Measurements from ENCODE around the gene SERPINF2.
A peak's percentile ranks its signal among the peaks of the same experiment; 100 is the strongest.
"Not testable (repeated sequence)": the region's sequence is repeated elsewhere in the genome, so short reads cannot be mapped to it uniquely, and the experiment has no call there.

The SERPINF2 gene

DNA sequence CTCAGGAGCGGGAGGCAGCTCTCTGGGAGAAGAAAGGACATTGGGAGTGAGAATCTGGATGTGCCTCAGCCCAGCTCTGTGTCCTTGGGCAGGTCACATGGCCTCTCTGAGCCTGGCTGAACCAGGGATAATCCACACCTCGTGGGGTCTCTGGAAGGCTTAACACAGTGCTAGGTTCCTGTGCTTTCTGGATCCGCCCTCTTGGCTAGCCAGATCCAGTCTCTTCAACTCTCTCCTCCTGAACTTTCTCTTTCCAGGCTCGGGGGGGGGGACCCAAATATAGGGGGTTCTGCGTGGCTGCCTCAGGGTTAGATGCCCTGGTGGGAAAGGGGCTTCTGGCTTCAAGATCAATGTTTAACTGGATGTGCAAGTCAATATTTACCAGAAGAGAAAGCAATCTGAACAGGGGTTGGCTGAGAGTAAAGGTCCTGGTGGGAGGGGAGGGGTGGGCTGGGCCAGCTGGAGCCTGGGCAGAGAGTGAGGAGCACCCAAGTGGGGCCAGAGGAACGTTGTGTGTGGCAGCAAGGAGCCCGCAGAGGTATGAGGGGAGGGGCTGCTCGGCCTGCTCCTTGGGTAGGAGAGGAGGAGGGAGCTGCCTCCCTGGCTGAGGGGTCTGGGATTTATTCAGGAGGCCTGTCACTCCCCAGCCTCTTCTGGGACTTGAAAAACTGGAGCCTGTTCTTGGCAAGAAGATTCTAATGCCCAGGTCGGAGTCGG is at the start of gene SERPINF2:
SERPINF2 (plus strand) TSS at position 501 of the 717 bp plus-strand sequence. CDS start 2,125 bp downstream, outside the sequence.
- no peak for DNase-seq (ENCODE audit: low spot score)

DNA sequence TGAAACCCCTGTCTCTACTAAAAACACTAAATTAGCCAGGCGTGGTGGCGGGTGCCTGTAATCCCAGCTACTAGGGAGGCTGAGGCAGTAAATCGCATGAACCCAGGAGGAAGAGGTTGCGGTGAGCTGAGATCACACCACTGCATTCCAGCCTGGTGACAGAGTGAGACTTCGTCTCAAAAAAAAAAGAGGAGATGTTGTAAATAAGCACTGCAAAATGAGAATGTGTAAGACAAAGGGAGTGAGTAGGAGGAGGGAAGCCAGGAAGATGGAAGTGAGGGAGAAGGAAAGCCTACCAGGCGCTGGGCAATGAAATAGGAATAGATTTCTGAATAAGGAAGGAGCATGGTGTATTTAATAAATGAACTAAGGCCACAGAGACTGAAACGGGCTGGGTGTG is 49.3 kb upstream of the SERPINF2 start:
- DNase-seq (ENCODE audit: low spot score), result no peak

DNA sequence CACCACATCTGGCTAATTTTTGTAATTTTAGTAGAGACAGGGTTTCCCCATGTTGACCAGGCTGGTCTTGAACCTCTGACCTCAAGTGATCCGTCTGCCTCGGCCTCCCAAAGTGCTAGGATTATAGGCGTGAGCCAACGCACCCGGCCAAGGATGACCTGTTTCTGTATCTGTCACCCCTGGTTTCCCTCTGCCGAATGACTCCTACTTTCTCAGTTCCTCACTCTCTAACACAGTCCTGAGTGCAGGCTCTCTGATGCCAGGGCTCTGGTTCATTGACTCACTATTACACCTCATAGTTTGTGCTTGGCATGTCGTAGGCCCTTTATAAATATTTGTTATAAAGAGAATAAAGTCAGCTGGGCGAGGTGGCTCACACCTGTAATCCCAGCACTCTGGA is 47.3 kb upstream of the SERPINF2 start:
- no peak for DNase-seq (ENCODE audit: low spot score)

DNA sequence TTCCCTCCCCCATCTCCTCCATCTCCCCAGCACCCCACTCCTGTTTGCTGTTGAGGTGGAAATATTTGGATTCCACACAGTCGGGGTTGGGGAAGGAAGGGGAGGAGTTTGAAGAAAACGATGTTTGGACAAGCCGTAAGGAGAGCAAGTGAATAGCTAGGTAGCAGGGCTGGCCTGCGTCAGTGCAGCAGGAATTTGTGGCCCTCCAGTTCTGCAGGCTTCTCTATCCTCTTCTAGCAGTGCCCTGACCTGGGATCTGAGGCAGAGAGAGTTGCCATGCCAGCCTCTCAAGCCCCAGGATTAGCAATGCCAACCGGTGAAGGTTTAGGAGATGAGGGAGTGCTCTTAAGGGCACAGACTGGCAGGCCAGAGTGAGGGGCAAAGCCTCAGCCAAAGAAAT is 45.0 kb upstream of the SERPINF2 start:
- no peak for DNase-seq (ENCODE audit: low spot score)

DNA sequence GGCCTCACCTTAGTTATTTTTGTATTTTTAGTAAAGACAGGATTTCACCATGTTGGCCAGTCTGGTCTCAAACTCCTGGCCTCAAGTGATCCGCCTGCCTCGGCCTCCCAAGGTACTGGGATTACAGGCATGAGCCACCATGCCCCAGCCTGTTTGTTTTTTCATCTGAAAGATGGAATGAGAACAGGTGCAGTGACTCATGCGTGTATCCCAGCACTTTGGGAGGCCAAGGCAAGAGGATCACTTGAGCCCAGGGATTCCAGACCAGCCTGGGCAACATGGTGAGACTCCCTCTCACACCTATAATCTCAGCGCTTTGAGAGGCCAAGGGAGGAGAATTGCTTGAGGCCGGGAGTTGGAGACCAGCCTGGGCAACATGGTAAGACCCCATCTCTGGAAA is 42.8 kb upstream of the SERPINF2 start:
- DNase-seq (ENCODE audit: low spot score), result not testable (repeated sequence)

DNA sequence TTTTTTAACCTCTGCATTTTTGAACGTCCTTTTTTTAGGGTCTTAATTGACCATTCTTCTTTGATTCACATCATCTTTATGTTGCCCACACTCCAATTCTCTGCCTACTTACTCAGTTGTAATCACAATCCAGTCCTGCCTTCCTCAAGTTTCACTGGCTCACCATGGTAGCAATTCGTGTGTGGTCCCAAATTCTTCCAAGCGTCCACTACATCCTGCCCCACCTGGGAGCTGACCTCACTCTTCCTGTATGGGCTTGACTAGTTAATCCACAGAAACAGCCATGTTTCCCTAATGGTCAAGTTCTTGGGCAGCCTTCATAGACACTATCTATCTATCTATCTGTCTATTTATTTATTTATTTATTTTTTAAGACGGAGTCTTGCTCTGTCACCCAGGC is 39.6 kb upstream of the SERPINF2 start:
- DNase-seq (ENCODE audit: low spot score), result no peak

DNA sequence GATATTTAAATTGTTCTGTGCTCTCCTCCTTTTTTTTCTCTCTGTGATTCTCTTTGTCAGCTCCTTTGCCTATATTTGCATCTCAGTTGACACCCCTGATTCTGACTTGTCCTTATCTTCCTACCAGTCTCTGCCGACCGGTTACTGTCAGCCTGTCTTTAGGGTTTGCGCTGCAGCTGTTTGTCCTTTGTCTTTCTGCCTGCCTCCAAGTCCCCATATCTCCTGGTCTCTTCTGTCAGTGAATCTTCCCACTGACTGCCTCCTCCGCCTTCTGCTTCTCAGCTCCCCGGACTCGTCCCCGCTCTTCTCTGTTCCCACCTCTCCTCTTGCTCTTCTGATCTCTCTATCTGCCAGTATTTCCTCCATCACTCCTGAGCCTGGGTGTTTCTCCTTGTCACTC is 37.7 kb upstream of the SERPINF2 start:
- no peak for DNase-seq (ENCODE audit: low spot score)

- DNase-seq (ENCODE audit: low spot score), result no peak
These were observed 35.6 kb upstream of the SERPINF2 start for GRCh38 chr17:1707107-1707506.

- DNase-seq (ENCODE audit: low spot score), result not testable (repeated sequence)
These were observed 33.8 kb upstream of the SERPINF2 start for GRCh38 chr17:1708791-1709346.

- DNase-seq (ENCODE audit: low spot score), result no peak
These were observed 33.2 kb upstream of the SERPINF2 start for GRCh38 chr17:1709403-1709951.

DNA sequence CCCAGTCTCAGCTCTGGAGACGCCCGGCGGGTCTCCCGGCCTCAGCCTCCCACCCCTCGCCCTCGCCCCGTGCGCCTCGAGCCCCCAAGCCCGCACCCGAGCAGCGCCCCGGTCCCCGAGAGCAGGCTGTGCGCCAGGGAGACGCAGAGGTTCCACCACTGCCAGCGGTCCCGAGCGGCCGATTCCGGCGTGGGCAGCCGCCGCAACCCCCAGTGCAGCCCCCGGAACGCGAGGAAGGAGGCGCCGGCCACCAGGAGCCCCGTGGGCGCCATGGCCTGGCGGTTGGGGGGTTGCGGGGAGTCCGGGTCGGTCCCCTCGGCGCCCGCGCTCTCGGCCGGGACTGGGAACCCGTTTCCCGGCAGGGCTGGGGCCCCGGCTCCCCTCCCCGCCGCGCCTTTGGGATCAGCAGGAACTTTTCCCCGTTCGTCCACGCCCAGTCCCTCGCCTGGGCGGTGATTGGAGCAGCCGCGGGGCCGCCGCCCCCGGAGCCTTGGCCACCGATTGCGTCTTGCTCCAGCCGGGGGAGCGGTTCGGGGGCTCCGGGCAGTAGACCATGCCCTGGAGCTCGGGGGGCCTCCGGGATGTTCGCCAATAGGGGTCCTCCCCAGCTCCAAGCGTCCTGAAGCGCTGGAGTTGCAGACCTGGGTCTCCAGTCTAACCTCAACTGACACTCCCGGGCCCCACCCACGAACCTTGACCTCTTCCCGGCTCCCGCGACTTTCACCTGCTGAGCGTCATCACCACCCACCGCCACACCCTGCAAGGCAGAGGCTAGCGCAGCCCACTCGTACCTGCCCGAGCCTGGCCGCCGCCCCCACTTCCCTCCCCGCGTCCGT is 32.5 kb upstream of the SERPINF2 start, which contains the start of gene TLCD2:
TLCD2 (minus strand) TSS at position 407 of the 836 bp plus-strand sequence; CDS start at position 272, 135 bp downstream.
- DNase-seq (ENCODE audit: low spot score), result no peak

GRCh38 chr17:1710807-1711553 is 31.7 kb upstream of the SERPINF2 start:
- no peak for DNase-seq (ENCODE audit: low spot score)

DNA sequence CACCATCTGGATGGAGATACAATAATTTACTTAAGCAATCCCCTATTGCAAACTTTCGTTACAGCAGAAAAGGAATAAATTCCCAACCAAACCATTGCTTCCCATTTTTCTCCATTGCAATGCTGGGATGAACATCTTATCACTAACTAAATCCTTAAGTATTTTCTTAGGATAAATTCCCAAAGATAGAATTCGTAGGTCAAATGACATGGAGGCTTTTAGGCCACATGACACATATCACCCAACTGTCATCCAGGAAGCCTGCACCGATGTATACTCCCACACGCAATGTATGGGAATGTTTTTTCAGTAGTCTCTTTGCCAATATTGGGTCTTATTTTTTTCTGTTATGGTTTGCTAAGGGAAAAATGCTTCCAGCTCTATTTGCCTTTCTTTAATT is 30.9 kb upstream of the SERPINF2 start:
- DNase-seq (ENCODE audit: low spot score), result no peak

- DNase-seq (ENCODE audit: low spot score), result no peak
These were observed 30.4 kb upstream of the SERPINF2 start for GRCh38 chr17:1712271-1712670.

DNA sequence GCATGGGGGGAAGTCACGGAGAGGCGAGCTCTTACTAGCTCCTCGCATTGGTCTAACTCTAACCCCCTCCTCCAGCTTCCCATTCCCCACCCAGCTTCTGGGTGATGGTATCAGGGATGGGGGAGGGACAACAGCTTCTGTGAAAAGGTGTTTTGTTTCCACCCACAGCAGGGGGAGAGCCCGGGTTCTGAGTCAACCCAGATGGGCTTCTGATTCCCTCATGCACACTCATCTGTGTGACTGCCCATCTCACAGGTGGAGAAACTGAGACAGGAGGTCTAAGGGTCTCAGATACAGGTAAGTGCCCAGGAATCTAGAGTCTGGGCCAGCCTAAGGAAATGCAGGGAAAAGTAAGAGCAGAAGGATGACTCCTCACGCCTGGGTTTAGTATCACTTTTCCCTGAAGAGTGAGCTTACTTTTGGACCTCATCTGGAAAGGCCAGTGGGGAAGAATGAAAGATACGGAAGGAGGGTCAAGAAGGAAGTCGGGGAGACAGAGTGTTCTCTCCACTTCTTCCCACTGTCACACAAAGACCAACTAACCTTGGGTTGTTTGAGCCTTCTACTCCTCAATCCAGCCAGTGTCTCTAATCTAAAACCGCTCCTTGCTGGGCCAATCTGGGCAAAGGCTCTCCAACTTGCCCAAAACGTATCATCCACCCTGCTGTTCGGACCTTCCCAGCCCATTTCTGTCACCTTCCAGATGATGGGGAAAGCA is 29.4 kb upstream of the SERPINF2 start:
- DNase-seq (ENCODE audit: low spot score), result no peak

- DNase-seq (ENCODE audit: low spot score), result no peak
These were observed 28.7 kb upstream of the SERPINF2 start for GRCh38 chr17:1713878-1714426.

DNA sequence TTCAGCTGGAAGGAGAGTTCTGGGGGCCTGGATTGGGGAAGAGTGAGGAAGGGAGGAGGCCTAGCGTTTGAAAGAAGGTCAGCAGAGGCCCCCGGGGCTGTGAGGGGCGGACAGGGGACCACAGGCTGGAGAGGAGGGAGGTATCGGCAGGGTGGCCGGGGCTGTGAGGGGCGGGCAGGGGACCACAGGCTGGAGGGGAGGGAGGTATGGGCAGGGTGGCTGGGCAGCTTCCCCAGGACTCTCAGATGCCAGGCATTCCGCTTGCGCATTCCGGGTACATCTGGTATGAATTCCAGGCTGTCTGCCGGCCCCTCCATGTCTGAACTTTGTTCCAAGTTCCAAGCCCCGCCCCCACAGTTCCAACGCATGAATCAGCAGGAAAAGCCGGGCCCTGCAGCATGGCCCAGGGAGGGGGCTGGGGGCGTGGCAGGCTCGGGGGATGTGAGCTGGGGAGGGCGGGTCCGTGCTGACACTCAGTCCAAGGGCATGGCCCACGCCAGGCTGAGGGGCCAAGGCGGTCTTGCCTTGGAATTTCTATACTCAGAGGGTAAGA is 28.2 kb upstream of the SERPINF2 start:
- peak; percentile 79 for DNase-seq (ENCODE audit: low spot score)

DNA sequence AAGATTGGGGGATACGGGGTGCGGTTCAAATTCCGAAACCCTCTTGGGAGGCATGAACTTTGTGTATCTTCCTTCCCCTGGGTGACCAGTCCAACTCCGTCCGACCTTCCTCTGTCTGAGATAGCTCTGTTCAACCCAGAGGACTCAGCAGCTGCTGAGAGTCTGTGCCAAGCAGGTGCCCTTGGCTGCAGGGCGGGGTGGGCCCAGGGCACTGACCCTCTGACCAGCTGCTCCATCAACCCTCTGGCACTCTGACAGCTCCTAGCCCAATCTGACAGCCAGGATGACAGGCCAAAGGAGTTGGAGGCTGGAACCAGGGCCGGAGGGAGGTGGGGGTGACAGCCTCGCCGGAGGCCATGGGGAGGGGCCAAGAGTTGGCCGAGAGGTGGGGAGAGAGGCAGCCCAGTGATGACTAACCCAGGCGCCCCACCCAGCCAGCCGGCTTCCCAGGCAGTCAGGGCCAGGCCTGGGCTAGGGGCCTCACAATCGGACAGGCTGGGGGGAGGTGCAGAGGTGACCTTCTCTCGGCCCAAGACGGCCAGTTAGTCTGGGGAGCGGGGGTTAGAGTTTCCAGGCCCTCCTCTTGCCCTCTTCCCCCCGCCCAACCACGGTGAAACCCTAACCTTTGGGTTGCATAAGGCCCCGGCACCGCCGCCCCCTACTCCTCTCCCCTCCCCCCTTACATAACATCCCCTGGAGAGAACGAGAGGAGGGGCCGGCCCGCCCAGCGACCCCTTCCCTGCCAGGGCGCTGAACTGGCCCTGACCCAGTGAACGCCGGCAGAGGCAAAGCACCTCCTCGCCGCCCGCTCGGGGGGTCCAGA is 27.5 kb upstream of the SERPINF2 start:
- peak; percentile 87 for DNase-seq (ENCODE audit: low spot score)

- DNase-seq (ENCODE audit: low spot score), result no peak
These were observed 26.9 kb upstream of the SERPINF2 start for GRCh38 chr17:1715803-1716075.
